Stimulated activated CD8-positive, alpha-beta memory T cell treated with anti-CD3 and anti-CD28 coated beads, Interleukin-7, amount 100 ng/mL, for 48 hours (primary cell): ENCODE measurements around the gene KLF13.

Experiments used
- DNase-seq, 2 donors: peaks; one replicate each; pipeline ENCODE4 v3.0.0-alpha.2; 2020; ENCODE audit warnings: low read depth in 1 of 2; ENCODE audit errors: extremely low read depth in 1 of 2

The KLF13 gene

GRCh38 chr15:31330836-31331235 lies 4.2 kb downstream of the KLF13 start:
- no peak for DNase-seq

- no peak for DNase-seq
Observed at GRCh38 chr15:31331389-31331788, 4.8 kb downstream of the KLF13 start.

GRCh38 chr15:31332020-31332680 lies 5.5 kb downstream of the KLF13 start:
- DNase-seq, result no peak

GRCh38 chr15:31332681-31333071 lies 6.0 kb downstream of the KLF13 start:
- DNase-seq, result no peak

DNA sequence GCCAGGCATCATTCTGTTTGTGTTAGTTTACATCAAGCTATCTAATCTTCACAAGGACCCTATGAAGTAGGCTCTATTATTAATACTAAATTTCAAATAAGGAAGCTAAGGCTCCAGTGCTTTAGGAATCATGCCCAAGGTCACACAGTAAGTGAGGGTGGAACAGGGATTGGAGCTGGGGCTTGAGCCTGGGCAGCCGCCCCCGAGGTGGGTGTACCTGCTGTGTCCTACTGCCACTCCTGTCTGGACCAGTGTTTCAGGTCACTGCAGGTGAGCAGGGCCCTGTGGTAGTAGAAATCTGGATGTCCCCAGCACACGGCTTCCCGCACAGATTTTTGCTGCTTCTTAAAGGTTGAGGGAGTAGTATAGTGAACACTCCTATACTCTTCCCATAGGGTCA lies 6.5 kb downstream of the KLF13 start:
- no peak for DNase-seq

DNA sequence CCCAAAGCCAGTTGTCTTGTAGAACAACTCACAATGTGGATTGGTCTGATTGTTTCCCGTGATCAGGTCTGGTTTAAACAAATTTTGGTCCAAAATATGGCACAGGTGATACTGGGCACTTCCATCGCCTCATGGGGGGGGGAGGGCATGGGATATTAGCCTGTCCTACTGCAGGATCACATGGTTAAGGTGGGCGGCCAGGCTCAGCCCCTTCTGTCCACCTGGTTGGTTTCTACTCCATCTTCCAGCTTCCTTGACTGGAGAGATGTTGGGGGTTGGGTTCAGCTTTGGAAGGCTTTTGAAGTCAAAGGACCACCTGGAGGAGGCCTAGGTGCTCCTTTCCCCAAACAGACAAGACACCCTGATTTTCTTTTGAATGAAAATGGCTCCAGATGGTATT lies 7.2 kb downstream of the KLF13 start:
- DNase-seq, result no peak

DNA sequence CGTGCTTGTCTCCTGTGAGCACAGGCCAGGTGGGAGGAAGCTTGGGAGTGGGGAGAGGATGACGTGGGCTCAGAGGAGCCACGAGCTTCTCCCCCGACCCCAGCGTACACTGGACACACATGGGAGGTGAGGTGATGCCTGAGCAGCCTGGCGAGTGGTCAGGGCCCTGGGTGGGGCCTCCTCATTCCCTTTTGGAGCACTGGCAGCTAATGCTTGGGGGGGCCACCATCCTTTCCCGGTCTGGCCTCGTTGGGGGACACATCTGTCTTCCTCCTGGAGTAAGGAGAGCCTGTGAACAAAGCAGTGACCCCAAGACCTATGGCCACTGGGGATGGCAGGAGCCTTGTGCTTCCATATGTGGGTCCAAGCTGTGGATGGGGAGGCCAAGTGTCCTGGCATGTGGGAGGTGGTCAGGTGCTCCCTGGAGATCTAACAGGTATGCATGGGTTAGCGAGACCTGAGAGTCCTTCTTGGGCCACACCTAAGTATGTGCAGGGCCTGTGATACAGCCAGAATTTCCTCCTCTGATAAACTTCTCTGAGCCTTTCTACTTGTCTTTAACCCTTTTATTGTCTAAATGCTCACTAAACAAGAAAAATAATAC lies 9.5 kb downstream of the KLF13 start:
- no peak for DNase-seq

GRCh38 chr15:31336593-31337295 lies 10.1 kb downstream of the KLF13 start:
- no peak for DNase-seq

- no peak for DNase-seq
Observed at GRCh38 chr15:31337352-31338031, 10.9 kb downstream of the KLF13 start.

DNA sequence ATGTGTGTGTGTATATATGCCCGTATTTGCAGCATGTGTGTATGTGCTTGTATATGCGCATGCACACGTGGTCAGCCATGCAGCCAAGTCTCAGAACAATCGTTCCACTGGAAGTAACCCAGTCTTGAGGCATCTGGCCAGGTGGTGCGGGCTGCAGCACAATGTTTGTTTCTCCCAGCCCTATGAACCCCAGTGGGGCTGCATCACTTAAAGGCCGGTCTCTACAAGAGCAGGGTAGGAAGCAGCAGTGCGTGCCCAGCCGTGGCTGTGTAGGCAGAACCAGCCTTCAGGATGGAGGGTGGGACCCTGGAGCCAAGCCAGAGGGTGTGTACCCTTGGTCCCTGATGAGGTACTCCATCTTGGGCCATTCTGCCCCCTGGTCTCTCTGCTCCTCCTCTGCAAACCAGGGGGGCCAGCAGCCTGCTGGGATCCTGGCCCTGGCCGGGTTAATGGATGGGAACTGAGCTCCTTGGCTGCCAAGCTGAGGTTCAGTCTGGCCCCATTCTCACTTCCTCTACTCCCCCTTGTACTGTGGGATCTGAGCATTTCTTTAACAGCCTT lies 11.8 kb downstream of the KLF13 start:
- DNase-seq, result no peak

DNA sequence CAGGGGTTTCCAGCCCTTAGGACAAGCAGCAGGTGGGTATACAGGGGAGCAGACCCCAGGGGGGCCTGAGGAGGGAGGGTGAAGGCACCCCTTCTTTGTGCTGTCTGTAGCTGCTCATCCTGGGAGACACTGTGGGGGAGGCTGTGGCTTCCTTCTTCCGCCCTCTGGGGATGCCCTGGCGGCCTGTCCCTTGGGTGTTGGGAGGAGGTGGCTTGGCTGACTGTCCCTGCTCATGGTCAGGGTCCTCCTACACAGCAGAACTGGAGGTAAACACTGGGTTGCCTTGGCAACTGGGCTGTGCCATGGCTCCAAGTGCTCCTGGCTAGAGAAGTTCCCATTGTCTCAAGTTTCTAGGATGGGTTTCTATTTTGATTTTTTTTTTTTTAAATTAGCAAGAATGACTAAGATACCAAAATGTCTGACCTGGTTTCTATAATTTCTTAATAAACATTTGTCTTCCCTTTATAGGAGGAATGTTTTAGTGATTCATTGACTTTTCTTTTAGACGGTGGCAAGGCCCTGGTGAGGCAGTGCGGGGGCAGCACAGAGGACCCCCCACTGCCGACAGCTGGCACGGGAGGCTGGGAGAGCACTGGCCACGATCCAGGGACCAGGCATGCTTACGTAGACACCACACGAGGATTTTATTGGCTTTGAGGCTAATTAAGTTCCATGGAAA lies 12.4 kb downstream of the KLF13 start:
- DNase-seq, result no peak

DNA sequence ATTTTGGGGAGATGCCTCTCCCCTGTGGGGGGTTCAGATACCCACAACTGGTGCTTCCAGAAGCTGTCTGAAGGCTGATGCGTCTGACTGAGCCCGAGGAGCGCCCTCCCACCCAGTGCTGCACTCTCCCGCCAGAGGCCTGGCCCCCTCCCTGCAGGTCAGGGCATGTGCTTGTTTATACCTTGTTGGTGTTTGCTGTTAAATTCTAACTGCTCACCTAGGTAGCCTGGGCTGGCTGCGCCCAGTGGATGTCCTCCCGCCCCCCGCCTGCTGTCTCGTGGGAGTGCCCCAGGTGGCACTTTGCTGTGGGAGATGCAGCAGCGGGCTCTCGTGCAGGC lies 12.9 kb downstream of the KLF13 start:
- DNase-seq, result no peak

DNA sequence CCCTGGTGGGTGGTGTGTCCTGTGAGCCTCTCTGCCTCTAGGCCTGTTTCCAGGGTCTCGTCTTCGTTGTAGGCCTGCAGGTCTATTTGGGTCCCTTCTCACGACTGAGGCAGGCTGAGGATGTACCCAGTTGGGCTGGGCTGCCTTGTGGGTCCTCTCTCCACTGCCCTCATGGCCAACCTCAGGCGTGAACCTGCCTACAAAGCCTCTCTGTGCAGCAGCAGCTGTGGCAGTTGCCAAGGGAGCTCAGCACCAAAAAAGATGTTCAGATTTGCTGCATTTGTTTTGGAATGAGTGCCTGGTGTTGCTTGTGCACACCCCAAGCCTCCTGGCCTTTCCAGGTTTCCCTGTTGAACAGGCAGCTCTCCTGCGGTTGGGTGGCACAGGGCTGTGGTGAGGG lies 13.4 kb downstream of the KLF13 start:
- no peak for DNase-seq

- no peak for DNase-seq
Observed at GRCh38 chr15:31340592-31340991, 14.0 kb downstream of the KLF13 start.

GRCh38 chr15:31341071-31341470 lies 14.4 kb downstream of the KLF13 start:
- no peak for DNase-seq

DNA sequence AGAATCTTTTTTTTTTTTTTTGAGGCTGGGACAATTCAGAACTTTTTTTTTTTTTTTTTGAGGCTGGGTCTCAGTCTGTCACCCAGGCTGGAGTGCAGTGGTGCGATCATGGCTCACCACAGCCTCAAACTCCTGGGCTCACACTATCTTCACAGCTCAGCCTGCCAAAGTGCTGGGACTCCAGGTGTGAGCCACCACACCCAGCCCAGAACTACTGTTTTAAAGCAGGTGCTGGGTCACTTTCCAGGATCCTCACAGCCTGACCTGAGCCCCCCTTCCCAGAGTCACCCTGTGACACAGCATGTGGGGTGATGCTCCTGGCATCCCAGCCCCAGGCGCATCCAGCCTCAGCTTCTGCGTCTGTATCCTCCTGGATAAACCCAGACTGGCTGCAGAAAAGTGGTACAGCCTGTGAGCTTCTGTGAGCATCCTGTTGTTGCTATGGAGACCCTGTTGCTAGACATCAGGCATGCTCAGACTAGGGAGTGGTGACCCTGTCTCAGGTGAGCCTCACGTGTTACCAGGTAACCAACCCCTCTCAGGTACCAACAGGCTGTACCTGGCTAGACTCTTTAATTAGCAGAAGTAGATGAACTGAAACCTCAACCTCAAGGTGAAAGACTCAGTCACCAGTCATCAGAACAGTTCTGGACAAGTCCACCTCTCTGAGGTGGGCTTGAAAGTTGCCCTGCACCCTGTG lies 15.0 kb downstream of the KLF13 start:
- DNase-seq, result no peak

- no peak for DNase-seq
Observed at GRCh38 chr15:31342381-31342780, 15.7 kb downstream of the KLF13 start.

- no peak for DNase-seq
Observed at GRCh38 chr15:31342781-31343626, 16.4 kb downstream of the KLF13 start.

GRCh38 chr15:31343831-31344230 lies 17.2 kb downstream of the KLF13 start:
- no peak for DNase-seq

GRCh38 chr15:31344266-31344665 lies 17.6 kb downstream of the KLF13 start:
- no peak for DNase-seq
